Thoracic aorta (tissue), 2 donors: ENCODE measurements around the gene BBS10. TPM values are rescaled to one million over a fixed set of nuclear protein-coding genes. Genes with fewer than 3 reads are reported as not detected.
"Not testable (repeated sequence)": the region's sequence is repeated elsewhere in the genome, so short reads cannot be mapped to it uniquely, and the experiment has no call there.

ENCODE experiments used
- ATAC-seq: fragments of 150-250 bp; one replicate; pipeline ENCODE4 v1.8.0; 2017; ENCODE audit warnings: low read depth; ENCODE audit not compliant: insufficient number of reproducible peaks, low FRiP score
- DNase-seq: peaks from one replicate; pipeline ENCODE4 v3.0.0-alpha.2; 2020; ENCODE audit warnings: low spot score
- H3K27ac ChIP-seq, 2 donors: fragments of 200-600 bp; sonication (generic); 1 replicate in 1 of 2; 2 replicates in 1 of 2; pipeline ENCODE4 v1.5.1; 2016; ENCODE audit warnings: mild to moderate bottlenecking in 2 of 2, moderate library complexity in 2 of 2
- H3K27me3 ChIP-seq: fragments of 200-600 bp; sonication (generic); replicated peaks from 2 replicates; pipeline ENCODE4 v1.6.0; 2016; ENCODE audit warnings: mild to moderate bottlenecking; ENCODE audit not compliant: insufficient read depth
- H3K36me3 ChIP-seq: fragments of 200-600 bp; sonication (generic); one replicate; pipeline ENCODE4 v1.5.1; 2016
- H3K4me1 ChIP-seq, 2 donors: fragments of 200-600 bp; sonication (generic); 1 replicate in 1 of 2; 2 replicates in 1 of 2; pipeline versions ENCODE4 v1.5.1 to v1.6.0; 2016; ENCODE audit warnings: low read depth in 2 of 2, mild to moderate bottlenecking in 1 of 2; ENCODE audit not compliant: control insufficient read depth in 1 of 2
- H3K4me3 ChIP-seq: fragments of 200-600 bp; sonication (generic); 2 replicates; pipeline ENCODE4 v1.5.1; 2016; ENCODE audit warnings: mild to moderate bottlenecking
- H3K9me3 ChIP-seq: fragments of 200-600 bp; sonication (generic); 2 replicates; pipeline ENCODE4 v1.5.1; 2016
- total RNA-seq, 2 donors: library from RNA; depleted of rRNA; stranded (reverse); fragments of >200 nt; gene quantifications; one replicate each; pipeline versions ENCODE4 v1.1.0 to v1.2.3, GENCODE V29; 2016
- TF ChIP-seq, protein P1 (sequence below): fragments of 200-600 bp; sonication (generic); IDR thresholded peaks from one replicate; pipeline ENCODE4 v1.5.1; 2019; ENCODE audit warnings: antibody characterized with exemption

Gene BBS10
- total RNA-seq, 2 donors from 2014 or later = 7.4 to 9.3 TPM

DNA sequence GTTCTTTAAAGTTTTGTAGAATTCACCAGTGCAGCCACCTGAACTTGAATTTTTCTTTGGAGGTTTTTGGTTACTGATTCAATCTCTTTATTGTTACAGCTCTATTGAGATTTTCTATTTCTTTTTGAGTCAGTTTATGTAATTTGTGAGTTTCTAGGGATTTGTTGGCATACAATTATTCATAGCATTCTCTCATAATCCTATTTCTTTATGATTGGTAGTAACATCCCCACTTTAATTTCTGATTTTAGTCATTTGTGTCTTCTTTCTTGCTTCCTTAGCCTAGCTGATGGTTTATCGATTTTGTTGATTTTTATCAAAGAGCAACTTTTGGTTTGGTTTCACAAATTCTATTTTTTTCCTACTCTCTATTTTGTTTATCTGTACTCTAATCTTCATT lies 17.9 kb upstream of the BBS10 start:
- Histone ChIP-seq H3K4me3 (no peak overlapping the region), H3K9me3 (no peaks in the 10 kb centered on the region), H3K4me1 (no peaks in the 10 kb centered on the region), H3K27ac (no peak overlapping the region), H3K36me3 (peaks cover 18% of the 10 kb centered on the region), H3K27me3 (no peaks in the 10 kb centered on the region)
- ATAC-seq (no peak), DNase-seq (no peak)
- TF ChIP-seq, protein P1, sequence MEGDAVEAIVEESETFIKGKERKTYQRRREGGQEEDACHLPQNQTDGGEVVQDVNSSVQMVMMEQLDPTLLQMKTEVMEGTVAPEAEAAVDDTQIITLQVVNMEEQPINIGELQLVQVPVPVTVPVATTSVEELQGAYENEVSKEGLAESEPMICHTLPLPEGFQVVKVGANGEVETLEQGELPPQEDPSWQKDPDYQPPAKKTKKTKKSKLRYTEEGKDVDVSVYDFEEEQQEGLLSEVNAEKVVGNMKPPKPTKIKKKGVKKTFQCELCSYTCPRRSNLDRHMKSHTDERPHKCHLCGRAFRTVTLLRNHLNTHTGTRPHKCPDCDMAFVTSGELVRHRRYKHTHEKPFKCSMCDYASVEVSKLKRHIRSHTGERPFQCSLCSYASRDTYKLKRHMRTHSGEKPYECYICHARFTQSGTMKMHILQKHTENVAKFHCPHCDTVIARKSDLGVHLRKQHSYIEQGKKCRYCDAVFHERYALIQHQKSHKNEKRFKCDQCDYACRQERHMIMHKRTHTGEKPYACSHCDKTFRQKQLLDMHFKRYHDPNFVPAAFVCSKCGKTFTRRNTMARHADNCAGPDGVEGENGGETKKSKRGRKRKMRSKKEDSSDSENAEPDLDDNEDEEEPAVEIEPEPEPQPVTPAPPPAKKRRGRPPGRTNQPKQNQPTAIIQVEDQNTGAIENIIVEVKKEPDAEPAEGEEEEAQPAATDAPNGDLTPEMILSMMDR = no peak

- not testable (repeated sequence) for H3K9me3 ChIP-seq, H3K27me3 ChIP-seq, DNase-seq, ATAC-seq, H3K4me3 ChIP-seq, H3K4me1 ChIP-seq, H3K27ac ChIP-seq
- peaks cover 16% of the 10 kb centered on the region for H3K36me3 ChIP-seq
Measured at GRCh38 chr12:76364131-76364530, 15.9 kb upstream of the BBS10 start.

- DNase-seq = no peak
- Histone ChIP-seq H3K4me3 (no peak overlapping the region), H3K27me3 (no peaks in the 10 kb centered on the region), H3K36me3 (peaks cover 3% of the 10 kb centered on the region), H3K27ac (no peak overlapping the region), H3K9me3 (no peaks in the 10 kb centered on the region), H3K4me1 (no peaks in the 10 kb centered on the region)
- ATAC-seq = no peak
- TF ChIP-seq, protein P1 = no peak
Measured at GRCh38 chr12:76360316-76360715, 12.1 kb upstream of the BBS10 start.

- DNase-seq = no peak
- TF ChIP-seq, protein P1 = no peak
- no peak overlapping the region for H3K4me3 ChIP-seq
Measured at GRCh38 chr12:76356071-76356470, 7.9 kb upstream of the BBS10 start.

GRCh38 chr12:76346798-76347420 lies 1.3 kb downstream of the BBS10 start:
- Histone ChIP-seq H3K27ac (no peak overlapping the region), H3K36me3 (no peaks in the 10 kb centered on the region), H3K4me3 (peak overlapping the region; percentile 89), H3K9me3 (no peaks in the 10 kb centered on the region), H3K4me1 (peaks cover 0 to 27% of the 10 kb centered on the region in 2 donors), H3K27me3 (no peaks in the 10 kb centered on the region)
- DNase-seq = no peak
- ATAC-seq = no peak
- TF ChIP-seq, protein P1 = no peak

More at GRCh38 chr12:76356071-76356470, 7.9 kb upstream of the BBS10 start:
- ATAC-seq = no peak
- Histone ChIP-seq H3K36me3 (peaks cover 3% of the 10 kb centered on the region), H3K27me3 (no peaks in the 10 kb centered on the region), H3K4me1 (no peaks in the 10 kb centered on the region), H3K27ac (no peak overlapping the region), H3K9me3 (no peaks in the 10 kb centered on the region)

- peaks cover 0 to 27% of the 10 kb centered on the region in 2 donors for H3K4me1 ChIP-seq
- no peak overlapping the region for H3K4me3 ChIP-seq
- TF ChIP-seq, protein P1 = no peak
- H3K36me3 ChIP-seq = no peaks in the 10 kb centered on the region
- H3K9me3 ChIP-seq = no peaks in the 10 kb centered on the region
- DNase-seq (no peak), ATAC-seq (no peak)
- H3K27ac ChIP-seq = no peak overlapping the region
- H3K27me3 ChIP-seq = no peaks in the 10 kb centered on the region
Measured at GRCh38 chr12:76346236-76346635, 2.0 kb downstream of the BBS10 start.
